ENCODE data around the gene TMBIM4.
"Not testable (repeated sequence)": the region's sequence is repeated elsewhere in the genome, so short reads cannot be mapped to it uniquely, and the experiment has no call there.

TMBIM4 gene, protein sequence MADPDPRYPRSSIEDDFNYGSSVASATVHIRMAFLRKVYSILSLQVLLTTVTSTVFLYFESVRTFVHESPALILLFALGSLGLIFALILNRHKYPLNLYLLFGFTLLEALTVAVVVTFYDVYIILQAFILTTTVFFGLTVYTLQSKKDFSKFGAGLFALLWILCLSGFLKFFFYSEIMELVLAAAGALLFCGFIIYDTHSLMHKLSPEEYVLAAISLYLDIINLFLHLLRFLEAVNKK

DNA sequence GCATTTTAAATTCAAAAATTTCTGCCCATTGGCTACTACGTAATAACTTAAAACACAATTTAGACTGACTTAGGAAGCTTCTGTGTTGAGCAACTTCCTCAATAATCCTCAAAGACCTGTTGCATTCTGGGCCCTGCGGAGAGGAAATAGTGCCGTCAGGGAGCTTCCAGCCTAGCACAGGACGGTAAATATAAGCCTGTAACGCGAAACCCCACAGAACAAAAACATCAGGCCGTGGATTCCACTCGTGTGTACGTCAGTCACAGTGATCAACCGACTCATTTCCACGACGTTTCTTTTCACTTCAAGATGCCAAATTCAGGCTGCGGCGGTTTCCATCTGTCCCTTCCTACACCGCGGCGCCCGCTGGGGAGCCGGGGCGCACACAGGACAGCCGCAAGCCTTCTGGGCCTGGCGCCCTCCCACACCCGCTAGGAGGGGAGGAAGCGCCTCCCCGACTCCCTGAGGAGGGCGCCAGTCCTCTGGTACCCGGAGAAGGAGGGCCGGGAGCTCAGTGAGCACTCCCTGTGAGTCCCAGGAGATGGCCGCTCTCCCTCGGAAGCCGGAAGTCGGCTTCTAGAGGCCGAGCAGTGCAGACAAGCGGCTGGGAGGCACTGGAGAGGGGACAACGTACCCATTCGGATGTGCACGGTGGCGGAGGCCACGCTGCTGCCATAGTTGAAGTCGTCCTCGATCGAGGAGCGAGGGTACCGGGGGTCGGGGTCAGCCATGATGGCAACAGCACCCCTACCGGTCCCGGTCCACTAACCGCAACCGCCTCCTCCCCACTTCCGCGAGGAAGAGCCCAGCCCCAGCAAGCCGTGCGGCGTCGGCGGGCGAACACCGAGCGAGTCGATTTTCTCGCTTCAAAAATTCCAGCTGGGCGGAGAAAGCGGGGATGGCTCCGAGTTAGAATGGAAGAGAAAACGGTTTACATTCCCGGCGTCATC is at the start of gene TMBIM4:
Gene TMBIM4 (minus strand): TSS at position 776 of the 950 bp plus-strand sequence. CDS start 45 bp downstream, at position 731.
- peak; percentile 97 for DNase-seq

DNA sequence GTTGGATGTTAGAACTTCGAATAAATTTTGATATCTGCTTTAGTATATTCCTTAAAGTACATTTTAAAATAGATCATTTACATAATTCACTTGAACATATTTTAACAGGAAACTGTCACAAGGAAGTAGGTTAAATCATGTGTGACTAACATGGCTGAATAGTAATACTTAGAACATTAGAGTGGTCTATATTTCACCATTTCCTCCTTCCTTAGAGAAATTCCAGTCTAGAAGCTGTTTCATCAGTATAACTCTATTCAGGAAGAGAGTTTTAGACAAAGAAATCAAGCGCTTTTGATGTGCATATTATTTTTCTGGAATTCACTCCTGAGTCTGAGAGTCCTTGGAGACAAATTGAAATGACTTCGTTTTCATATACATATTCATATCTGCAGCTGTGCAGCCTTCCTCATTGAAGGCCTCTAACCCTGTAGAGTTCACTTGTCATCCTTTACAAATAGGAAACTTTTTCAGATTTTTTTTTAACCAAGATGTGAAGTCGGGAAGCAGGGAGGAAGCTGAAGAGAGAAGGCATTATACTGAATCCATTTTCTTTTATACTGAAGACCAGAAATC is 47.6 kb upstream of the TMBIM4 start:
- peak; percentile 76 for DNase-seq

DNA sequence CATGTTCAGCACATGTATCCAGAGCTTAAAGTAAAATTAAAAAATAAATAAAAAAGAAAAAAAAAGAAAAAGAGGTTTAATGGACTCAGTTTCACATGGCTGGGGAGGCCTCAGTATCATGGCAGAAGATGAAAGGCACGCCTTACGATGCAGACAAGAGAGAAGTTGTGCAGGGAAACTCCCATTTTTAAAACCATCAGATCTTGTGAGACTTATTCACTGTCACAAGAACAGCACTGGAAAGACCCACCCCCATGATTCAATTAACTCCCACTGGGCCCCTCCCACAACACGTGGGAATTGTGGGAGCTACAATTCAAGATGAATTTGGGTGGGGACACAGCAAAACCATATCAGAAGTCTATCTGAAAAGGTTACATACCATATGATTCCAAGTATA is 43.2 kb upstream of the TMBIM4 start:
- DNase-seq: not testable (repeated sequence)

DNA sequence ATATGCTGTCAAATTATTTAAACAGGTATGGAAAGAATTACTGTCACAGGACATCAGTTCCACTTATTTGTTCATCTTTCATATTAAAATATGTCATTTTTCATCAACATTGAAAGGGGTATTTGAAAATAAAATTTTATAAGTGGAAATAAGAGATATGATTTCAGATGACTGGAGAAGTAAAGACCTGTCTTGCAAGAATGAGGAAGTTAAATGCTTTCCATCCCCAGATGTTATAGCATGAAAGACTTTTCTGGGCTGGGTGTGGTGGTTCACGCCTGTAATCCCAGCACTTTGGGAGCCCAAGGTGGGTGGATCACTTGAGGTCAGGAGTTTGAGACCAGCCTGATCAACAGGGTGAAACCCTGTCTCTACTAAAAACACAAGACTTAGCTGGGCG is 41.8 kb upstream of the TMBIM4 start:
- peak; percentile 43 for DNase-seq

DNA sequence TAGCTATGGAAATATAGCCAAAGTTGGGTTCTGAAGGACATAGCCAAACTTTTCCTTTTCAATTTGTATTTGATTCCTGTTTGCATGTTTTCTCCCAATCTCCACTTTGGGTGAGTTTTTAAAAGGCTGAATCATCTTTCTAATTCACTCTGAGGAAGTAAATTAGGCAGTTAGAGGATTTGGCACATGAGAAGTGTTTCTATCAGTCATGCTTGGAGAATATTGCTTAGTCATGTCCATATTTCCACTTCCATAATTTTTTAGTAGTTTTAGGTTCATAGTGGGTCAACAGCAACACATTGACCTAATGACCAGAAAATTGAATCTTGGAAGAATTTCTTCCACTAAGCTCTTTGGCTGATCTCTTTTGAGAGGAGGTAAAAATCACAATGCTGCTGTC is 41.0 kb upstream of the TMBIM4 start:
- DNase-seq: peak; percentile 72

DNA sequence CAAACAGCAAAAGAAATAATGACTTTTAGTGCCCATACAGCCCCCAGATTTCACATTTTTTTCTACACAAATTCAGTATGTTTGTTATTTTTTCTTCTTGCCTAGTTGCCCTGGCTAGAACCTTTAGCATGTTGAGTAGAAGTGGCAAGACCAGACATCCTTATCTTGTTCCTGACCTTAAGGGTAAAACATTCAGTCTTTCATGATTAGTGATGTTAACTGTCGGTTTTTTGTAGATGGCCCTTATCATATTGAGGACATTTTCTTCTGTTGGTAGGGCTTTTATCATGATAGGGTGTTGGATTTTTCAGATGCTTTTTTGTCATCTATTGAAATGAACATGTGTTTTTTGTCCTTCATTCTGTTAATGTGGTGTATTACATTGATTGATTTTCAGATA is 36.3 kb upstream of the TMBIM4 start:
- DNase-seq: no peak

DNA sequence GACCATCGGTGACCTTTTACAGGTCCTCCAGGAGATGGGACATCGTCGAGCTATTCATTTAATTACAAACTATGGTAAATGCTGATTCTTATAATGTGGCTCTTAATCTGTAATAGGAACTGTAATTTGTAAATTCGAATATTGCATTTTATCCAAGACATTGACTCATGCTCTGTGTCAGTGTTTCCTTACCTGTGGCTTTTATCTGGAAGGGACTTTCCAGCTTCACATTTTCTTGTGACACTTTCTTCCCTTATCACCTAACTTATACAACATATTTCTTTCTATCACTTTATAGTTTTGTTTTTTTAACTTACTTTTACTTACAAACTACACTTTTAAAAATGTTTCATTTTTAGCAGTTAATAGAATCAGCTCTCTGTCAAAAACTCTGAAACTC is 34.0 kb upstream of the TMBIM4 start:
- DNase-seq: no peak

DNA sequence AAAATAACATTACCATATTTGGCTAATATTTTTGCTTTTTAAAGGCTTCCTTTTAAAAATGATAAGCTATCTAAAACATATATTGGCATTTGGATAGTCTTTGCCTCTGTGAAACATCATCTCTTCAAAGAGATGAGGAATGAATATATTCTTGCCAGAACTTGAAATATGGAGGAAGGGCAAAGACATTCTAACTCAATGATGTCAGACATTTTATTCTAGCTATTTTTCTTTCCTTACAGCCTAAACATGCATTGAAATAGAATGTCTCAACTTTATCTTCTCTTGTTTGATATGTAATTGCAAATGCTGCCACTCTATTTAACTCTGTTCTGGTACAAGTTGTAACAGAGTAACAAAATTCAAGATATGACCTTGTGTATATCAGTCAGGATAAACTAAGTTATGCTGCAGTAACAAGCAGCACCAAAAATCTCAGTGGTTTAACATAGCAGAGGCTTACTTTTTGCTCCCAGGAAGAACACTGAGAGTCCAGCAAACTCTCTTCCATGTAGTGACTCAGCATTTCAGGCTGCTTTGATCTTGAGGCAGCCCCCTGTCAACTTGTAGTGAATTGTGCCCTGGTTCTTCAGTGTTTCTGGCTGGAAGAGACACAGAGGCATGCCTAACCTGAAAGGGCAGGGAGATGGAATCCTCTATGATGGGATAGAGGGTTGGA is 30.2 kb upstream of the TMBIM4 start:
- DNase-seq: no peak

DNA sequence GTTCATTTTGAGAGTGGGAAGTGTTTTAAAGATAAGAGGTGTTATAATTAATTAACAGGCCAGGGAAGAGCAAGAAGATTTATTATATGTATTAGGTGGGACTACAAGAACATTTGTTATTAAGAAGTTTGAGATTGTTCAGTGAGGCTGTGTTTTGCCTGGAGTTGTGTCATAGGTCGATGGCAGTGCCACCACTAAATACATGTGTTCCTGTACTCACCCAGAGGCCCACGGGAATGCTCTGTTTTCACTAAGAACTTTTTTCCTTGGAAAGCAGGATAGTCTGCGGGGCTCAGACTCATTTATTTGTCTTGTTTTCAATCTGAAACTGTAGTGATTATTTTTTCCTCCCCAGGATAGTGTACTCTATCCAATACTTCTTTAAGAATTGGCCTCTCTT is 29.3 kb upstream of the TMBIM4 start:
- no peak for DNase-seq

DNA sequence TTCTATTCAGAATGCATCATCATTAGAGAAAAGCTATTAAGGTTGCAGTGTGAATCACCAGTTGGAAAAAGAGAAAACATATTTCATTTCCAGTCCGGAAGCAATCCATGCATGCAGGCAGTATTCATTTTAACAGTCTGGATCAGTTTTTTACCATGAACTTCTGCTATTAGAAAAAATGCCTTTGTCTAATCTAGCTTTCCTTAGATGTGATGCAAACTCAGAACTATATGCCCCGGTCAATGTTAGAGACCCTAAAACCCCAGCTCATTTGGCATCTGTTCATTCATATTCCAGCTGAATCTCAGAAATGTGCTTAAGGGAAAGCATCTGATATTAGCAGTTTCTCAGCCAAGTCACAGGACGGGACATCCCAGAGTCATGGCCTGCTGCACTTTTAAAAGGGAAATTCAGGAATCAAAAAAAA is 27.7 kb upstream of the TMBIM4 start:
- no peak for DNase-seq

DNA sequence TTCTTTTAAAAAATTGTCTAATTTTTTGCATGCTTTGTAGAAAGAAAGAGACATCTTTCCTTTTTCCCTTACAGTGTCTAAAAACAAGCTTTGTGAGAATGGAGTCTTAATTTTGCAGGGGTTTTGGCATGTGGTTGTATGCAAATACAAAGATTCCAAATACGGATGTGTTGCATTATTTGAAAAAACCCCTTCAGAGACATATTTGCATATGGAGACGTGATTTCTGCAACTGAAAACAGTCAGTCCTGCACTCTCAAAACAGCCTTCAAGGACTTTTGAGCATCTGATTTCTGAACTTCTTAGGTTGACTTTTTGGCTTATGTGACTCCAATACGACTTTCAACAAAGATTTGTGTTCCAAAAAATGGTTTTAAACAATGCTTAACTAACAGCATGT is 27.0 kb upstream of the TMBIM4 start:
- DNase-seq: no peak

DNA sequence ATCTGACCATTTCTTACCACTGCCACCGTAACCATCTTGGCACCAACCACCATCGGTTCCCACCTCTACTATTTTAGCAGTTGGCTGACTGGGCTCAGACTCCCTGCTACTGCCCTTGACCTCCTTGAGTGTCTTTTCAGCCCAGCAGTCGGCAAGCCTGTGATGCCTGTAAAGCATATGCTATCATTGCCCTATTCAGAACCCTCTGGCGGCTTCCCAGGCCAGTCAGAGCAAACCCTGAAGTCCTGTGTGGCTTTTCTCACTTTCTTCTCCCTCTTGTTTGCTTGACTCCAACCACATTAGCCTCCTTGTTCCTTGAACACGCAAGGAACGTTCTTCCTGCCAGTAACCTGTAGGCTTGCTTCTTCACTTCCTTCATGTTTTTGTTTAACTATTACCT is 25.4 kb upstream of the TMBIM4 start:
- DNase-seq: no peak

DNA sequence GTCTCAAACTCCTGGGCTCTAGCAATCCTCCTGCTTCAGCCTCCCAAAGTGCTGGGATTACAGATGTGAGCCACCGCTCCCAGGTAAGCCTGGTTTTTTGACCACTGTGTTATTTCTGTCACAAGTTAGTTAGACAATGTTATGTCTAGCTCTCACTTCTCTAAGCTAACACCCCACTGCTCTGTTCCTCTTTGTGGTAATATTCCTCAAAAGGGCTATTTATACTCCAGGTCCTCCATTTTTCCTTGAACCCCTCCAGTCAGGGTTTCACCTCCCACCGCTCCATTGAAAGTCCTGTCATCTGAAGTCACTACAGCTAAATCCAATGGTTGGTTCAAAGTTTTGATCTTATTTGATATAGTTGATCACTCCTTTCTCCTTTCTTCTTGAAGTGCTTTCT is 24.3 kb upstream of the TMBIM4 start:
- no peak for DNase-seq

DNA sequence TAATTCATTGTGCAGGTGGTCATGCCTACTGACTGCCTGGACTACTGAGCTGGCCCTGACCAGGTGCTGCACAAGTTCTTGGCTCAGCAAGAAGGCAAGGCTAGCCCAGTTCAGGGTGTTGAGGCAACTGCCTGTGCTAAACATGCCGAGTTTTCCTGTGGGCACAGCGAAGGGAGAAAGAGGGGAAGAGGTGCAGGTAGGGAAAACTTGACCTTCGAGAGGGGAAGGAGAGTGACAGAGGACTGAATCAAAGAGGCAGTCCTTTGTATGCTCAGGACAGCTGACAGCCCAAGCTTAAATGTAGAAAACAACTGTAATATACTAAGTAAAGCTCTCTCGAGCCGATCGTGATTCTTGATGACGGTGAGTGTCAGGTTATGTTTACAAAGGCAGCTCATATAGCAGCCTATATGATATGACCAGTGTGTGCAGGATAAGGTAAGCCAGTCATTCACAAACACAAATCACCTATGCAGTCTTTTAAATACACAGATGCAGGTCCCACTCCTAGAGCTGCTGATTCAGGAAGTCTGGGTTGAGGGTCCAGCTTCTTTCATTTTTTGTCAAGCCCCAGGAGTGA is 21.8 kb upstream of the TMBIM4 start:
- DNase-seq: no peak

DNA sequence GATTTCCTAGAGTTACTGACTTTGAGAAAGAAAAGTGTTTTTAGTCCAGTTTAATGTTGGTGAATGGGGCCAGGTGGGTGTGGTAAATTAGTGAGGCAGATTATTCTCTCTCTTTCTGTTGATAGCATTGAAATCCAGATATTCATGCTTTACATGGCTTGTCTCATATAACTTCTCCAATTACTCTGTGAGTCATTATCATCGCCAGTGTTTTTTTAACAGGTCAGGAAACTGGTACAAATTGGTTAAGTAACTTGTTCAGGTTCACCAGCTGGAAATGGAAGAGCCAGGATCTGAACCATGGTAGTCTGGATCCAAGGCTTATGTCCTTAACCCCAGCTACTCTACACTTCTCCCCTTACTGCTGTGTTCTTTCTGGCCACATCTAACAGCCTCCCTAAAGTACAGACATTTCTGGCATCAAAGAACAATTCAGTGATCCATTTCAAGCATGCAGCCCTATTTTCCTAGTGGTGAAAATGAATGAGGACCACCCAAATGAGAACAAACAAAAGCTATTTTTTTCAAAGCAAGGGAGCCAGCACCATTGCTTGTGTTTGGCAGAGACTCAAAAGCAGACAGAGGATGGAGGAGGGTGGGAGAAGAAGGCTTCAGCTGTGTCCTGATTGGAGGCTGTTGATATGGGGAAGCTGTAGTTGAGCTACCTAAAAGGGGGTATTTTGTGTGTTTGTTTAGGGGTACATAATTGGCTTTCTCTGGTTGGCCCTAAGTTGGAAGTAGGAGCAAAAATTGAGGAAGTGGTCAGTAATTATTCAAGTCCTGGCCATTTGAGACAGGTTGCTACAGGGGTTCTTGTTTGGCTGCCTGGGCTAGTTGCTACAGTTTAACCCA is 20.9 kb upstream of the TMBIM4 start:
- peak; percentile 41 for DNase-seq

DNA sequence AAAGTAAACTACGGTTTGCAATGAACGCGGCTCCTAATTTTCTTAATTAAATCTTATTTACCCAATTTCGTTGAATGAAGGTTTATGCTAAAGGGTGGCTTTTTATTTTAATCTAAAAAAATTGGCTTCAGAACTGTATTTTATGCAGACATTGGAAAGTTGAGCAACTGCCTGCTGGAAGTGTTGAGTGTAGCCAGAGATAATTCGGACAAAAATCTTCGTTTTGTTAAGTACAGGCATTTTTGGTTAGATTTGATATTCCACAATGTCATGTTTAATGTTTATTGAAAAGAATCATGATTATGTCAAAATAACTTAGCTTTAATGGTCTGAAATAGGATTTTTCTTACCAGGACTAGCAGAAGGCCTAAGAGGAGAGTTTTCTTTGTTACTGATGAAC is 20.1 kb upstream of the TMBIM4 start:
- DNase-seq: no peak

DNA sequence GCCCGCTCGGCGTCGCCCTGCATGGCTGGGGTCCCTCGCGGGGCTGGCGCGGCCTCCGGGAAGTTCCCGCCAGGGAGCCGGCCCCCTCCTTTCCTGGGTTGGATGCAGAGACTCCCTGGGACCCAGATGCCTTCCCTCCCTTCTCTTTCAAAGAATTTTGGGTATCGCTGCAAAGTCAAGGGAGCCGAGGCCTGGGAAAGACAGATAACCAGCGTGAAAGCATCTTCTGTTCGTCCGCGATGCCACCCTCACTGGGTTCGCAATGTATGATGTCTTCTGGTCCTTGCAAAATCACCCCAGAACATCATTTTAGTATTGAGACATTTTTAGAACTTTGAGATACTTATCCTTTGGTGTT is 19.7 kb upstream of the TMBIM4 start:
- DNase-seq: no peak

DNA sequence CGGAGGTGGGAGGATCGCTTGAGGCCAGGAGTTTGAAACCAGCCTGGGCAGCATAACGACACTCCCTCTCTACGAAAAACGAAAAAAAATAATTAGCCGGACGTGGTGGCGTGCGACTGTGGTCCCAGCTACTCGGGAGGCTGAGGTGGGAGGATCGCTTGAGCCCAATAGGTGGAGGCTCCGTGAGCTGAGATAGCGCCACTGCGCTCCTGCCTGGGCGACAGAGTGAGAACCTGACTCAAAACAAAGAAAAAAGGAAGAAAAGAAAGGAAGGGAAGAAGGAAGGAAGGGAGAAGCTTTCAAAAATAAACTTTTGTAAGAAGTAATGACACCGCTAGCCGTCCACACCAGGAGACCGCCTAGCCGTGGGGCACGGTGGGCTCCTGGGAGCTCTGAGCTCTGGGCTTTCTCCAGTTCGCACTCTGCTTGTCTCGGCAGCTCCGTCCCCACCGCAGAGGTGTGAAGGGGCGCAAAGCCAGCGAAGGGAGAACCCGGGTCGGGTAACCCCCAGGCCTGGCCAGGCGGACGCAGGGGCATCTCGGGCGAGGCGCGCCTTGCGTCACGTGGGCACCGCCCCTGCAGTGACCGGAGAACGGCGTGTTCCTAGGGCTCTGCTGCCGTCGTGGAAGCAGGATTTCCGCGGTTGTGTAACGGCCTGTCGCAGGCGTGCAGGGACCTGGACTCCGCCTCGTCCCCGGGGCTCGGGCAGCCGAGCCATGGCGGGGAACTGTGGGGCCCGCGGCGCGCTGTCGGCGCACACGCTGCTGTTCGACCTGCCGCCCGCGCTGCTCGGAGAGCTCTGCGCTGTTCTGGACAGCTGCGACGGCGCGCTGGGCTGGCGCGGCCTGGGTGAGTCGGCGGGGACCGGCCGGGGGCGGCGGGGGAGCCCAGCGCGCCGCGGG is 19.0 kb upstream of the TMBIM4 start, which contains the start of gene IRAK3:
Gene IRAK3 (plus strand): TSS at position 631 of the 902 bp plus-strand sequence. CDS start 86 bp downstream, at position 717.
- peak; percentile 68 for DNase-seq

DNA sequence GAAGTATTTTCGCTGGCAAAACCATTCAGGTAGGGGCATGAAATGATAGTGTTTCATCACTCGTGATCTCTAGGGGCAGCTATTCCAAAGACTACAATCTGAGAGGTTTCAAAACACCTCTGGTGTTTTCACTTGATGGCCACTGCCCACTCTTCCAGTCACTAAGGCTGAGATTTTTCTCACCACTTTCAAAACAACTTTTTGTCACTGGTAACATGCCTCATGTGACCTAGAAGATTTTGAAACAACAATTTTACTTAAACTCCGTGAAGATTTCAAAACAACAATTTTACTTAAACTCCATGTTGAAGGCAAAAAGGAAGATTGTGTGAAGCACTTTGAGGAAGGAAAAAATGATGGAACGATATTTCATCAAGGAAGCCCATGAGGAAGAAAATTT is 18.0 kb upstream of the TMBIM4 start:
- DNase-seq: no peak

DNA sequence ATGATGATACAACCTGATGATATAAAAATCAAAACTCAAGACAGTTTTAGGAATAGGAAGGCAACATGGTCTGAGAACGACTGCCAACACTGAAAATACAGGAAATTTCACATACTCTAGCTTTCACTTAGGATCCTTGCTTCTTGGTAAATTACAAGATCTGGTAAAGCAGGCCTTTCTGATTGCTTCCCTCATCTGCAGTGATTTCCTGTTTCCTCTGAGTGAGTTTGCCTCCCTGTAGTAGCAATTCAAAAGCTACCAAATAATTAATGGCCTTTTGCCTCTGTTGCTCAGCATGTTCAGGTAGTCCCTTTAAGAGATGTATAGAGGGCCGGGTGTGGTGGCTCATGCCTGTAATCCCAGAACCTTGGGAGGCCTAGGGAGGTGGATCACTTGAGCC is 17.2 kb upstream of the TMBIM4 start:
- peak; percentile 8 for DNase-seq

DNA sequence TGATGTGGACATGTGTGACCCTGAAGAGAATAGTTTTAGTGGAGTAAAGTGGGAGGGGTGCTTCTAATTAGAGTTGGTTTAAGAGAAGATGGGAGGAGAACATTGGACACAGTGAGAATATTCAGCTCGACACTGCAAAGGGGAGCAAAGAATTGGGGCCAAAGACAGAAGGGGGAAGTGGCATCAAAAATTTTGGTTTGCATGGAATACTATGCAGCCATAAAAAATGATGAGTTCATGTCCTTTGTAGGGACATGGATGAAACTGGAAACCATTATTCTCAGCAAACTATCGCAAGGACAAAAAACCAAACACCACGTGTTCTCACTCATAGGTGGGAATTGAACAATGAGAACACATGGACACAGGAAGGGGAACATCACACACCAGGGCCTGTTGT is 15.0 kb upstream of the TMBIM4 start:
- DNase-seq: not testable (repeated sequence)

All from GF-D8 (cell line).